ENCODE measurements around the gene AGO3.

The AGO3 gene

DNA sequence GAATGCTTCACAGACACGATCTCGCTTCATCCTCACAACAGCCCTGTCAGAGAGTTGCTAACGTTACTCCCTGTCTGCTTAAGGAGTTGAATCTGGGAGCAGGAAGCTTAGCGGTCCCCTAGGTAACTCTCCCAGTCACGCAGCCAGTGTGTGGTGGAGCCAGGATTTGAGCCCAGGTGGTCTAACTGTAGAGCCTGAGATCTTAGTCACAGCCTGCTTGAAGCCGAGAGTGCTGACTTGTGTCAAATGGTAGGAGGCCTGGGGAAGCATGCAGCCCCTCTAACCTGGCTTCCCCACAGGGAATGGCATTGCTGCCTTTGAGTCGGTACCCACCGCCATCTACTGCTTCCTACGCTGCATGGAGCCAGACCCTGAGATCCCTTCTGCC, 161.9 kb downstream of the AGO3 start:
- ATAC-seq (replicated peaks) (no peak), DNase-seq (no peak)
- no peaks in the 10 kb centered on the region for H3K27me3 Mint-ChIP-seq
- no peaks in the 10 kb centered on the region for H3K9me3 Mint-ChIP-seq
- H3K27ac Mint-ChIP-seq: no peak overlapping the region
- peaks cover 29% of the 10 kb centered on the region for H3K36me3 Mint-ChIP-seq (ENCODE audit: insufficient read depth)
- no peak overlapping the region for H3K4me3 Mint-ChIP-seq
- peaks cover 15 to 18% of the 10 kb centered on the region in 2 donors for H3K4me1 Mint-ChIP-seq (ENCODE audit: low read depth in 2 of 2)

DNA sequence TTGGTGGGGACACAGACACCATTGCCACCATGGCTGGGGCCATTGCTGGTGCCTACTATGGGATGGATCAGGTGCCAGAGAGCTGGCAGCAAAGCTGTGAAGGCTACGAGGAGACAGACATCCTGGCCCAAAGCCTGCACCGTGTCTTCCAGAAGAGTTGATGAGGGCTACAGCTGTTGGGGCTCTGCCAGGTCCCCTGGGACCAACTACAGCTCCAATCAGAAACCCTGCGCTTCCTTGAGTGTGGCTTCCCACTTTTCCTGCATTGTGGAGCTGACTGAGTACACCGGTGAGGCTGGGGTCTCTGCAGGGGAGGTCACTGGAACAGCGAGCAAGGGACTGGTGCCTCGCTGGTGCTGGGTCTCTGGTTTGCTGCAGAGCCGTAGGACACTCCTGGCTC, 162.3 kb downstream of the AGO3 start:
- DNase-seq (no peak), ATAC-seq (replicated peaks) (no peak)
- no peaks in the 10 kb centered on the region for H3K9me3 Mint-ChIP-seq
- H3K27me3 Mint-ChIP-seq: no peaks in the 10 kb centered on the region
- H3K4me1 Mint-ChIP-seq (ENCODE audit: low read depth in 2 of 2): peaks cover 15 to 18% of the 10 kb centered on the region in 2 donors
- H3K27ac Mint-ChIP-seq: no peak overlapping the region
- H3K36me3 Mint-ChIP-seq (ENCODE audit: insufficient read depth): peaks cover 29% of the 10 kb centered on the region
- no peak overlapping the region for H3K4me3 Mint-ChIP-seq

DNA sequence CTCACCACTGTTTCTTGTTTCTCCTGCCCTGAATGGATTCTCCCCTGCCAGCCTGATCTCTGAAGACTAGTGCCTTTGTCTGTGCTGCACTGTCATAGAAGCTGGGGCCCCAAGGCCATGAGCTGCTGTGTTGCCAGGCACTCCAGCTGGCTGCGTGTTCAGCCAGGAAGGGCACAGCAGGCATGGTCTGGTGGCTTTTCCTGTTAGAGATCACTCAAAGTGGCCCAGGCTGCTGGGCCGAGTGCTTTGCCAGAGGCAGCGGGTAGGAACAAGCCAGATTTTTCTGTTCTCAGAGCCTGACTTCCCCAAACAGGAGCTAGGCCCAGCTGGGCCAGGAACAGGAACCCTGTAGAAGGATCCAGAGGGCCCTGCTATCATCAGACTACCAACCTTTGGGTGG, 163.0 kb downstream of the AGO3 start:
- no peak overlapping the region for H3K27ac Mint-ChIP-seq
- H3K27me3 Mint-ChIP-seq: no peaks in the 10 kb centered on the region
- H3K4me3 Mint-ChIP-seq: no peak overlapping the region
- ATAC-seq (replicated peaks) (no peak), DNase-seq (no peak)
- no peaks in the 10 kb centered on the region for H3K9me3 Mint-ChIP-seq
- peaks cover 24% of the 10 kb centered on the region for H3K36me3 Mint-ChIP-seq (ENCODE audit: insufficient read depth)
- H3K4me1 Mint-ChIP-seq (ENCODE audit: low read depth in 2 of 2): peaks cover 15 to 18% of the 10 kb centered on the region in 2 donors

DNA sequence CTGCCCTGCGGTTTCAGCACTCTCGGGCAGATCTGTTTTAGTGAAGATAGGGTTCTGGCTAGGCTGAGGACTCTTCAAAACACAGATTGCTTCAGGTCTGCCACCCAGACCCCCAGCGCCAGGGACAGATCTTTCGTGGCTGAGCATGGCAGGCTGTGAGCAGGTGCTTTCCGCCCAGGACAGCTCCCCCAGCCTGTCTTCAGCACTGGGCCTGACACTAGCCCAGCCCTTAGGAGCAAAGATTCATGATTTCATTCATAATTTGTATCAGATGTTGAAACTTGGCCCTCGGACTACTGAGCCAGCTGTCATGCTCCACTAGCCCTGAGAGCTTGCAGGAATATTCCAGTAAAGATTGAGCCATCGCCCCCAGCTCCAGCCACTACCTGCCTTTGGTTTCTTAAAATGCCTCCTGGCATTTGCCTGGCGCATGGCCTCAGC, 163.7 kb downstream of the AGO3 start:
- no peaks in the 10 kb centered on the region for H3K27me3 Mint-ChIP-seq
- ATAC-seq (replicated peaks) (no peak), DNase-seq (no peak)
- peaks cover 20% of the 10 kb centered on the region for H3K36me3 Mint-ChIP-seq (ENCODE audit: insufficient read depth)
- H3K4me1 Mint-ChIP-seq (ENCODE audit: low read depth in 2 of 2): peaks cover 10 to 13% of the 10 kb centered on the region in 2 donors
- H3K9me3 Mint-ChIP-seq: no peaks in the 10 kb centered on the region
- no peak overlapping the region for H3K27ac Mint-ChIP-seq
- no peak overlapping the region for H3K4me3 Mint-ChIP-seq

DNA sequence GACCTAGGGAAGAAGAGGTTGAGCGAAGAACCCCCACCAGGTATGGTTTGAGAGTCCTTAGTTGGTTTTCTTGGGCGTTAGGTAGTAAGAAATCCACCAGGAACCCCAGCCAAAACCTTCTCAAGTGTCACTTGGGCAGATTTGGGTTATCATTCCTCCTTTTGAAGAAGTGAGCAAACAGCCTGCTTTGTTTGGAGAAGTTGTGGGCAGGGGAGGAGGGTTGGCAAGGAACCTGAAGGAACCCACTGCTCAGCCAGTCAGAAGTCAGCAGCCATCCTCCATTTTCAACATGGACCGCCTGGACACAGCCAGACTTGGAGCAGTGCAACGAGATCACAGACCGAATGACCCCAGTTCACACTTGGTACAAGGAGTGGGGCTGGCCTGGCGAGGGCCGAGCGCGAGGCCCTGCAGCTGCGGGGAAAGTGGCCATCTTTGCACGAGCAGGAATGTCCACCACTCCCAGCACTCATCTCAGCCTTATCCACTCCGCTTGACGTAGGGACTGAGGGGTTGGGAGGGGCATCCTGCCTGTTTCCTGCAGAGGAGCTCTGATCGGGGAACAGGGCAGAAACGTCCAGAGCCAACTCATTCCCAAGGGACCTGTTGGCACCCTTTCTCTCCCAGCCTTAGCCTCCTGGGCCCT, 165.0 kb downstream of the AGO3 start:
- DNase-seq: no peak
- Mint-ChIP-seq H3K36me3 (ENCODE audit: insufficient read depth) (peaks cover 18% of the 10 kb centered on the region), H3K27ac (peak overlapping the region; percentile 29 to 86), H3K27me3 (no peaks in the 10 kb centered on the region), H3K9me3 (no peaks in the 10 kb centered on the region), H3K4me3 (no peak overlapping the region), H3K4me1 (ENCODE audit: low read depth in 2 of 2) (peaks cover 4 to 13% of the 10 kb centered on the region in 2 donors)
- ATAC-seq (replicated peaks): no peak

DNA sequence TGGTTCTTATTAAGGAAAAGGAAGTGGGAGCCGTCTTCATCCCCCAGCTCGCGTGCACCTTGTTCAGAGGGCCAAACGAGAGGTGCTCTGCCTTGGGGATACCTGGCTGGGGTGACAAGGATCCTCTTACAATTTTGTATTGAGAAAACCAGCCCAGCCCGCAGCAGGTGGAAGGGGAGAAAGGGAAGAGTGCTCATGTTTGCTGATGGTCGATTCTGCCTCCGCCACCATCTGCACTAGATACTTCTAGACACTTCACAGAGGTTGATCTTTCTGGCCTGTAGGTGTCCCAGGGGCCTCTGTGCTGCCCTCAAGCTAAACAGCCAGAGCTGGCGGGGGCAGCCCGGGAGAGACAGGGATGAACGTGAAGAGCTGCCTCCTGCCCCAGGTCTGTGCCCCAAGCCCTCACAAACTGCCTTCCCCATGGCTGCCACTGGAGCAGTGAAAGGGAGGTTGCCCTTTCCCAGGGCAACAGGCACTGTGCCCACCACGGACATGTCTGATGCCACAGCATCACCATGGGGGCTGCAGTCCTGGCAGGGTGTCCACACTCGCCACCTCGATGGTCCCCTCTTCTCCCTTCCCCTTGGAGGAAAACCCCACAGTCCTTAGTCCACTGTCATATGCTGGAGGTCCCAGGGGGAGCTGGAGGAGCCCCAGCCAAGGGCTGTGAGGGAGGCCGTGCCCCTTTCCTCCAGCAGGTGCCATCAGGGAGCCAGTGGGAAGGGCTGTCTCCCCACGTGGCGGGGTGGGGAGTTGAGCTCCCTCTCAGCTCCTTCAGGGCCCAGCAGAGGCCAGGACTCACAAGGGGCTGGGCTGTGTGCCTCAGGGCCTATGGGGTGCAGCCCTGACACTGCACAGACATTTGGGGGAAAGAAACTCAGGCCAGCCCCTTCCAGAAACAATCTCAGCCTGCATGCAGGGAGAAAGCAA, 165.9 kb downstream of the AGO3 start:
- H3K27me3 Mint-ChIP-seq: no peaks in the 10 kb centered on the region
- no peak overlapping the region for H3K4me3 Mint-ChIP-seq
- no peaks in the 10 kb centered on the region for H3K9me3 Mint-ChIP-seq
- DNase-seq: no peak
- peaks cover 18% of the 10 kb centered on the region for H3K36me3 Mint-ChIP-seq (ENCODE audit: insufficient read depth)
- no peak for ATAC-seq (replicated peaks)
- H3K27ac Mint-ChIP-seq: peak overlapping the region; percentile 29 to 86
- H3K4me1 Mint-ChIP-seq (ENCODE audit: low read depth in 2 of 2): peaks cover 0 to 8% of the 10 kb centered on the region in 2 donors

DNA sequence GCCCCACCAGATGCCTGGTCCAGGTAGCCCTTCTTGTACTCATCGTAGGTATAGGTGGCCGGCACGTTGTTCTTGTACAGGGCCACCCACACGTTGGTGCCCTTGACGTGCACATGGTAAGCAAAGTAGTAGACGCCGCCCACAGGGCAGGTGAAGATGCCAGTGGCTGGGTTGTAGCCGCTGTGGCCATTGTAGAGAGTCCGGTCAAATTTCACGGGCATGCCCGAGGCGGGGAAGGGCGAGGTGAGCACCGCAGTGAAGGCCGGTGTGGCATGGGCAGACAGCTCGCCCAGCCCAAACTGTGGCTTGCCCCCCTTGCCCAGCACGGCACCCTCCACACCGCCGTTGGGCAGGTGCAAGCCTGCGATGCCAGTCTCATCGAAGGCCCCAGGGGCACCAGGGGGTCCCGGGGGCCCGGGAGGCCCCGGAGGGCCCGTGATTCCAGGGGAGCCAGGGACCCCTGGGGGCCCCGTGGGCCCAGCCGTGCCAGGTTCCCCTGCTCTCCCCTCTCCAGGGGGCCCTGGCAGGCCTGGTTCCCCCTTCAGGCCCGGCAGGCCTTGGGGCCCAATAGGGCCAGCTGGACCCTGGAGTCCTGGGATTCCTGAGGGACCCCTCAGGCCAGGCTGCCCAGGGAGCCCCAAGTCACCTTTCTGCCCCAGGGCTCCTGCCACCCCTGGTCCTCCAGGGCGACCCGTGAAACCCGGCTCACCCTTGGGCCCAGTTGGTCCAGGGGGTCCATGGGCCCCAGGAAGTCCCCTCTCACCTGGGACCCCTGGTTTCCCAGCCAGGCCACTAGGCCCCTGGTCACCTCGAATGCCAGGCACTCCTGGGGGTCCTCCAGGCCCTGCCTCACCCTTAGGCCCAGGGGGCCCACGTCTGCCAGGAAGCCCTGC, 167.0 kb downstream of the AGO3 start:
- H3K27ac Mint-ChIP-seq: no peak overlapping the region
- peaks cover 15% of the 10 kb centered on the region for H3K36me3 Mint-ChIP-seq (ENCODE audit: insufficient read depth)
- H3K9me3 Mint-ChIP-seq: no peaks in the 10 kb centered on the region
- ATAC-seq (replicated peaks) (no peak), DNase-seq (no peak)
- peaks cover 0 to 5% of the 10 kb centered on the region in 2 donors for H3K4me1 Mint-ChIP-seq (ENCODE audit: low read depth in 2 of 2)
- no peaks in the 10 kb centered on the region for H3K27me3 Mint-ChIP-seq
- H3K4me3 Mint-ChIP-seq: no peak overlapping the region

DNA sequence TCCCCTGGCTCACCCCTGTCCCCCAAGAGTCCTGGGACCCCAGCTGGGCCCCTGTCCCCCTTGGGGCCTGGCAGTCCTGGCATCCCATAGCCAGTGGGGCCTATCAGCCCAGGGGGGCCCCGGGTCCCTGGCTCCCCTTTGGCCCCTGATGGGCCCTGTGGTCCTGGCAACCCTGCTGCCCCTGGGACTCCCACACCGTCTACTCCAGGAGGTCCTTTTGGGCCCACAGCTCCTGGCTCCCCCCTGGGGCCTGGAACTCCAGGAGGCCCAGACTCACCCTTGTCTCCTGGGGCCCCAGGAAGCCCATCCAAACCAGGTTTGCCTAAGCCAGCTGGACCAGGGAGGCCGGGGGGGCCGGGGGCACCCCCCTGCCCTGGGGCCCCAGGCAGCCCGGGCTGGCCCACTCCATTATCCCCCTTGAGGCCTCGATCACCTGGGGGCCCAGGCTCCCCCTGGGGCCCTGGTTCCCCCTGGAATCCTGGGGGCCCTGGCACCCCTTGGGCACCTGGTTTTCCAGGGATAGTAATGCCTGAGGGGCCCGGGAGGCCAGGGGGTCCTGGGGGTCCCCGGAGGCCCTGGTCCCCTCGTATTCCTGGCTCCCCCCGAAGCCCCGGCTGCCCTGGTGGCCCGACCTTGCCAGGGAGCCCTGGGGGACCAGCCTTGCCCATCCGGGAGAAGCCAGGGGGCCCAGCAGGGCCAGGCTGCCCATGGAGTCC, 167.9 kb downstream of the AGO3 start:
- H3K27ac Mint-ChIP-seq: no peak overlapping the region
- DNase-seq (no peak), ATAC-seq (replicated peaks) (no peak)
- H3K4me3 Mint-ChIP-seq: no peak overlapping the region
- peaks cover 11% of the 10 kb centered on the region for H3K36me3 Mint-ChIP-seq (ENCODE audit: insufficient read depth)
- H3K27me3 Mint-ChIP-seq: no peaks in the 10 kb centered on the region
- no peaks in the 10 kb centered on the region for H3K9me3 Mint-ChIP-seq
- peaks cover 0 to 5% of the 10 kb centered on the region in 2 donors for H3K4me1 Mint-ChIP-seq (ENCODE audit: low read depth in 2 of 2)

DNA sequence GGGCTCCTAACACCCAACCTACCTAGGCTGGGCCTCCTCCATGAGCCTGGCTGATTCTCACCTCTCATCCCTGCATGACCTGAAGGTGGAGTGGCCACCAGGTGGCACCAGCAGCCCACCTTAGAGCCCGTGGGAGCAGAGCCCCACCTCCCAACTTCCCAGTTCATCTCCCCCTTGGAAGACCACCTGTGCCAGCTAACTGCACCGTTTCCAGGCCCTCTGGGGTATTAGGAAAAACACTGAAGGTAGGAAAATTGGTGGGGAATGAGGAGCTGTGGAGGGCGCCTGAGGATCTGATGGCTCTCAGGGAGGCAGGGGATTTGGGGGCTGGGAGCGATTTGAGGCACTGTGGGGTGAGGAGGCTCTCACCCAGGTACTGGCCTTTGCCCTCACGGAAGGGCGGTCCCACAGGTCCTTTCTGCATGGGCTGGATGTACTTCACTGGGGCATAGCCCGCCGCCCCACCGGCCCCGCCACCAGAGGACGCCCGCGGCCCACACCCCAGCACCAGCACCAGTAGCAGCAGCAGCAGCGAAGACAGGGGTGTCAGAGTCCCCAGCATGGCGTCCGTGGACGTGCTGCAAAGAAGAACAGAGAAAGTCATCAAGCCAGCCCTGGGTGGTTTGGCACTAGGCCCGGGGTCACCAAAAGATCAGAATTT, 168.9 kb downstream of the AGO3 start:
- H3K27me3 Mint-ChIP-seq: no peaks in the 10 kb centered on the region
- ATAC-seq (replicated peaks): peak; percentile 90
- no peak overlapping the region for H3K4me3 Mint-ChIP-seq
- peaks cover 14% of the 10 kb centered on the region for H3K36me3 Mint-ChIP-seq (ENCODE audit: insufficient read depth)
- DNase-seq: peak; percentile 67 to 77 (median 71)
- no peaks in the 10 kb centered on the region for H3K9me3 Mint-ChIP-seq
- H3K4me1 Mint-ChIP-seq (ENCODE audit: low read depth in 2 of 2): peaks cover 0 to 5% of the 10 kb centered on the region in 2 donors
- H3K27ac Mint-ChIP-seq: peak overlapping the region in 1 of 2 donors; percentile 22

DNA sequence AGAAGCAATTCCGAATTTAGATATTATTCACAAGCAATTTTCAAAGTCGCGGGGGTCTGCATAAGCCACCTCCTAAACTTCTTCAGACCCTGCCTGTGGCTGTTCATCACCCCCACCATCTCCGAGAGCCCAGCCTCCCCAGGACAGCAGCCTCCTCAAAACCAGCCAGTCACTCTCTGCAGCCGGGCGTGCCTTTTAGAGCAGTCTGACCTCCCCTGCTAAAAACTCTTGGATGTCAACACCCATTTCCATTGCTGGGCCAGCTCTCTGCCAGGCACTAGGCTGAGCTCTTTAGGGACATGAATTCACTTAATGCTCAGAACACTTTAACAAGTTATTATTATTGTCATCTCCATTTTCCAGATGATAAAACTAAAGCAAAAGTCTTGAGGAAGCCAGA, 169.5 kb downstream of the AGO3 start:
- no peak for ATAC-seq (replicated peaks)
- H3K4me1 Mint-ChIP-seq (ENCODE audit: low read depth in 2 of 2): peaks cover 0 to 5% of the 10 kb centered on the region in 2 donors
- no peaks in the 10 kb centered on the region for H3K27me3 Mint-ChIP-seq
- H3K4me3 Mint-ChIP-seq: no peak overlapping the region
- DNase-seq: no peak
- H3K36me3 Mint-ChIP-seq (ENCODE audit: insufficient read depth): peaks cover 14% of the 10 kb centered on the region
- no peaks in the 10 kb centered on the region for H3K9me3 Mint-ChIP-seq
- peak overlapping the region in 1 of 2 donors; percentile 22 for H3K27ac Mint-ChIP-seq

DNA sequence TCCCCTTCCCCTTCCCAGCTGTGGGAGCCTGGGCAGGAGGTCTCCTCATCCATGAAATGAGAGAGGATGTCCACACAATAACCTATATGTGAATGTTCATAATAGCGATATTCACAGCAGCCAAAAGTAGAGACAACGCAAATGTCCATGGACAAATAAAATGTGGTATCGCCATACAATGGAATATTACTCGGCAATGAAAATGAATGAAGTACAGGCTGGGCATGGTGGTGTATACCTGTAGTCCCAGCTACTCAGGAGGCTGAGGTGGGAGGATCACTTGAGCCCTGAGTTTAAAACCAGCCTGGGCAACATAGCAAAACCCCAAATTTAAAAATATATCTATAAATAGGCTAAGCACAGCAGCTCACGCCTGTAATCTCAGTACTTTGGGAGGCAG, 170.6 kb downstream of the AGO3 start:
- H3K9me3 Mint-ChIP-seq: no peaks in the 10 kb centered on the region
- no peak overlapping the region for H3K27ac Mint-ChIP-seq
- H3K4me3 Mint-ChIP-seq: no peak overlapping the region
- H3K27me3 Mint-ChIP-seq: no peaks in the 10 kb centered on the region
- ATAC-seq (replicated peaks) (no peak), DNase-seq (no peak)
- peaks cover 18% of the 10 kb centered on the region for H3K36me3 Mint-ChIP-seq (ENCODE audit: insufficient read depth)
- H3K4me1 Mint-ChIP-seq (ENCODE audit: low read depth in 2 of 2): peaks cover 0 to 5% of the 10 kb centered on the region in 2 donors

DNA sequence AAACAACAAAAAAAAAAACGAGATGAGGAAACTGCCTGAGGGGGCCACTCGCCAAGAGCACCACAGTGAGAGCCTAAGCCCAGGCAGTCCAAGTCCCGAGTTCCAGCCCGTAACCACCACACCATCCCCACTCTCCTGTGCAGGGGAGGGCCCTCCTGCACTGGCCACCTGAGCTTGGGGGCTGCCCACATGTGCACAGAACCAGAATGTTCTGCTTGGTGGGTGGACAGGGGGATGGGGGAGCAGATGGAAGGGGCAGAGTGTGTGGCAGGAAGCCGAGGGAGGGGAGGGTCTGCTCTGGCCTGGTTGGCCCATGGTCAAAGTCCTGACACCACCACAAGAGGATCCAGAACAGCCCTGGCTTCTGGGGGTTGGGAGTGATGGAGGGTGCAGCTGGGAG, 175.4 kb downstream of the AGO3 start:
- Mint-ChIP-seq H3K36me3 (ENCODE audit: insufficient read depth) (peaks cover 13% of the 10 kb centered on the region), H3K27me3 (no peaks in the 10 kb centered on the region), H3K9me3 (no peaks in the 10 kb centered on the region), H3K4me1 (ENCODE audit: low read depth in 2 of 2) (peaks cover 6 to 12% of the 10 kb centered on the region in 2 donors), H3K4me3 (no peak overlapping the region), H3K27ac (no peak overlapping the region)
- ATAC-seq (replicated peaks) (no peak), DNase-seq (no peak)

All from effector memory CD8-positive, alpha-beta T cell (primary cell).